HL-60/S4 treated with retinoic acid at 250 ng/mL for 4 days and 3 days (cell line): ENCODE results near the gene RIPK1.
"Not testable (repeated sequence)": the region's sequence is repeated elsewhere in the genome, so short reads cannot be mapped to it uniquely, and the experiment has no call there.

Experiments
- in situ Hi-C: fragments of 300-500 bp; cut with MboI; formaldehyde crosslinking; loops from 2 replicates; pipeline ENCODE4 v1.7.0; 2022; ENCODE audit warnings: low sequenced_read_pairs

RIPK1 gene

DNA sequence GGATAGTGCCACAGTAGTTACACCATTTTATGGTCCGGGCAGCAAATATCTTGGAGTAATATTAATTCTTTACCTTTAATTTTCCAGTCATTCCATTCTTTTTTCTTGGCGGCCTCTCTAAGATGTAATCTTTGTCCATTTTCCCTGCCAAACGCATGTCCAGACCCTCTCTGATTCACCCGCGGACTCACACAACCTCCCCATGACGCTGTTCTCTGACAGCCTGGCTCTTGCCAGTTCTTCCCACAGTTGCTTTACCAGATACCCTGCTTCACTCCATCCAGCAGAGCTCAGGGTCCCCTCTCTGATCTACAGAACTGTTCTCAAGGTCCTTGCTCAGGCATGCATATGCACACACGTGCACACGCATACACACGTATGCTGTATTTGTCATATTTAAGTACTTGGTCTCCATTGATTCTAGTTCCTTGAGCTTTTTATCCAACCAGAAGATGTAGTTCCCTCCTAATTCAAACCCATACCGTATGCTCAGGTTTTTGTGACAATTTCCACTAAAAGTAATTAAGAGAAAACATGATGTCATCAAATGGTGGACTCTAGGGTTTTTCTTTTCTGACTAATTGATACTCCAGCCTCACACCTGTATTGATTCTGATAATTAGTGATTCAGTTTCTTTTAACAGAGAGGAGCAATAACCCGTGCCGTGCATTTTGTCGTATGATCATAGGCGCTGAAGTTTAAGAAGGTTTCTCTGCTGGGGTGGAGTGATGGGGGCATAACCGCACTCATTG lies 60.2 kb downstream of the RIPK1 start:
- in situ Hi-C loops: loop anchor here (10.0 to 25.0 kb wide), 2 partner anchors 126 to 609 kb away; partner anchors contain the start of gene PSMG4

DNA sequence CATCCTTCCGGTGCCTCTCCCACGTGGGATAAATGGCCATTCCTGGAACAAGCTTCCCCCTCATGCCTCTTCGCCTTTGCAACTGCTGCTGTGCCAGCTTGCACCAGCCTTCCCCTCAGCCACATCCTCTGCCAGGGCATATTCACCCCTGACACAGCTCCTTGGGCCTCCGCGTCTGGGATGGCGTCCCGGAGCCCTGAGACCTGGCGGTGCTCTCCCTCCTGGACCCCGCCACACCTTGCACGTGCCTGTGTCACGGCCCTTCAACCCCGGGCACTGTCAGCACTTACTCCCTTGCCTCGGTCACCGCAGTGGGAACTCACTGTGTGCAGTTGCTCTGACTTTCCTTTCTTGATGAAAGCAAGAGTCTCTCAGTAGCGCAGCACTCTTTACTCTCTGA lies 63.4 kb downstream of the RIPK1 start:
- in situ Hi-C loops: loop anchor here (25.0 kb wide), 1 partner anchor 606 kb away; no protein-coding TSS in a partner anchor

DNA sequence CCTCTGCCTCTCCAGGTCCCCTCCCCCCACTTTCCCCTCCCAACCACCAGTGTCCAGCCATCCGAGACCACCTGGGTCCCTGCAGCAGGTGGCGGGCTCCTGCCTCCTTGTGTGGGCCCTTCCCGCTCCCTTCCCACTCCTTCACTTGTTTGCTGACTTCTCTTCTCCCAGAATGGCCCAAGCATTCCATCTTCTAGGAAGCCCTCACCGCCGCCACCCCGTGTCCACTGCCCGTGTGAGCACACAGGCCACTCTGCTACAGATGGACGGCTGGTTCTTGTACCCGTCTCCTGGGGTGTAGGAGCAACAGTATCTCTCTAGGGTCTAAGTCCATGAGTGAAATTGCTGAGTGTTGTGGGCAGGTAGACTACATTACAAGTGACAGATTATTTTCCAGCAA lies 65.2 kb downstream of the RIPK1 start:
- in situ Hi-C loops: loop anchor here (25.0 kb wide), 1 partner anchor 604 kb away; no protein-coding TSS in a partner anchor

DNA sequence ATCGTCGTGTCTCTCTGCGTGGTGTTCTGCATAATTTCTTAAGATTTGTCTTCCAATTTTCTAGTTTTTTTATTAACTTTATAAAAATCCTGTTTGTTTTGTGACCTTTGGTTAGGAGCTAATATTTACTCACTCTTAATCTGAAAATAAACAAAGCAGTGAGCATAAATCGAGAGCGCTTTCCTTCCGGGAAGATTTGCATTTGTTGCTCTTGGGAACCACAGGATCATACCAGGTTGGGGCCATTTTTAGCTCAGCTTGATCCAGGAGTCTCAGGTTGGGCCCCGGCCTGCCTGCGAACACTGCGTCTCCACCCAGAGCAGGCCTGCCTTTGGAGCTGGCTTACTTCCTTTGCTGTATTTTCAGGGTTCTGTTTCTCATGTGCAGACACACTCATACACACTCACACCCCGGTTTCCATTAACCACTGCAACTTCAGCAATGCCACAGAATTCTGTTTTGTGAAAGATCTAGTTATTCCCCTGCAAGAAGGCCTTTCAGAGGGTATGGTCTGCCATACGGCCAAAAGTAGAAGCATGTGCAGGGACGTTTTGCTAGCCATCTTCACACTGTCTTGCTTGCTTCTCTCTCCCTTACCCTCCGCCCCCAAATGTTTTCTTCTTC lies 67.5 kb downstream of the RIPK1 start:
- in situ Hi-C loops: loop anchor here (25.0 kb wide), 1 partner anchor 602 kb away; no protein-coding TSS in a partner anchor

DNA sequence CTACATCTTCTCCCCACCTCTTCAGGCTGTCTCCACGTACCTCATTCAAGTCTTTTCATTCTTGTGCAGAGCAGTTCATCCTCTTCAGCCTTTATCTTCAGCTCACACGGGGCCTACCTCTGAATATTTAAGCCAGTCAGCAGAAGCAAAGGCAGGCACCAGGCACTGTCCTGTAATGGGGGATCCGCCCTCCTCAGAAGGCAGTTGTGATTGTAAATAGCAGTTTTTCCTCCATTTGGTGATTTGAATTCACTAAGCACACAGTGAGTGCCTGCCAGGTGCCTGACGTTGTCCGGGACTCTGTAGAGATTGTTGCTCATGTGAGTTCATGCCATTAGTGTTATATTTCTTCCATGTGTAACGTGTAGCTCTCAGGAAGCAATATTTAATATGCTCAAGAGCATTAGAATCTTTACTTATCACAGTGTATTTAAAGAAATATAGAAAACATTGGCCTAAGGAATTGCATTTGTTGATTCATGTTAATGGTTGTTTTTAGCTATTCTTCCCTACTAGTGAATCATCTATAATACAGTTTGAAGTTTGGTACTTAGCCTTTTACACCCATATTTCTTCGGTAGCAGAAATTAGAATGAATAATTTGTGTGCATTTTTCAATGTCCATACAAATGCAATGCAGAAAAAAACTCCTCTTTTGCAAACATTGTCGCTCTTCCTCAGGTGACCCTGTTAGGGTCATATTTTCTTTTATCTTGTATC lies 68.2 kb downstream of the RIPK1 start:
- in situ Hi-C loops: loop anchor here (25.0 kb wide), 1 partner anchor 601 kb away; no protein-coding TSS in a partner anchor

DNA sequence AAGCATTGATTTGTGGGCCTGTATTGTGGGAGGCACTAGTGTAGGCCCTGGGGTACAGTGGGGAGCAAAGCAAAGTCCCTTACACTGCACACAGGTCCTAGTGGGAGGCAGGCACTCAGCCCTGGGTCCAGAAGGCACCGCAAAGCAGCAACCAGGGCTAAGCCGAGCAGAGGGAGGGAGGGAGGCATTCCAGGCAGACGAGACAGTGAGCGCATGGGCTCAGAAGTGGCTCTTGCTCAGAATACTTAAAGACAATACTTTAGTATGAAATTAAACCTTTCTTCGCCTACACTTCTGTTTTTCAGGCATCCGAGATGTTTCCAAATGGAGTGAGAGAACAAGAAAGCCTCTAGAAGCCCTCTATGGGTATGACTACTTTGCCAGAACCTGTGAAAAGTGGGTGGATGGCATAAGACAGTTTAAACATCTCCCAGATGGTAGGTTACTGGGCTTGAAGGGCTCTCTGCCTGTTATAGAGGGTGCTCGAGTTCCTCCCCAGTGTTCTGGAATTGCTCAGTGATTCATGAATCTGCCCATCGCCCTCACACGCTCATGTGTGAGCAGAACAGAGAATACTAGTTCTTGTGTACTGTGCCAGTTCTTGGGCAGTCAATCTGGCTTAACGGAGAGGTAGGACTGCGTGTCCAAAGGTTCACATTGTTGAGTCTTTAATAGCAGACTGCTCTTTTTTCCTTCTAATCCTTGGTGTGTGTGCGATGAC lies 68.9 kb downstream of the RIPK1 start:
- in situ Hi-C loops: loop anchor here (25.0 kb wide), 1 partner anchor 600 kb away; no protein-coding TSS in a partner anchor

DNA sequence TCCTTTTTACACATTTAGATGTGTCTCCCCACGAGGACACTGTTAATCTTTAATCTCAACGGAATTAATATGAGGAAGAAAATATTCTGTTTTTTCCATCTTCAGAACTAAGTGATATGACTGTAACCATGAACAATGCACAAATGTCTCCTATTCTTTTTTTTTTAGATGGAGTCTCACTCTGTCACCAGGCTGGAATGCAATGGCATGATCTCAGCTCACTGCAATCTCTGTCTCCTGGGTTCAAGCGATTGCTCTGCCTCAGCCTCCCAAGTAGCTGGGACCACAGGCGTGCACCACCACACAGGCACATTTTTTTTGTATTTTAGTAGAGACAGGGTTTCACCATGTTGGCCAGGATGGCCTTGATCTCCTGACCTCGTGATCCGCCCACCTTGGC lies 69.6 kb downstream of the RIPK1 start:
- in situ Hi-C loops: loop anchor here (25.0 kb wide), 1 partner anchor 599 kb away; no protein-coding TSS in a partner anchor

DNA sequence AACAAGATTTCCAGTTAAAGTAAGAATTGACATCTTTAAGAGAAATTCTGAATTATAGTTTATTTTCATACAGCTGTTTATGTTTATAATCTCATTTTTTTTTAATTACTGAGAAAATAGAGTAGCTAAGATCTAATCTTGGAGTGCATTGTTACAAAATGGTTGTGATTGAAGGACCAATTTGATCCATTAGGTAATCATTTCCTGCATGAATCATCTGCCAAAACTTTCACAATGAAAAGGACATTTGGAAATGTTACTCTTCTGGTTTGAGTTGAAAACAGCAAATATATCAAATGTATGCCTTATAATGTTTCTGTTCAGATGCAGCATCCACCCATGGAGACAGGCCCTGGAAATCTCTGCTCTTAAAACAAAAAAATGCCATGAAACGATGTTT lies 70.0 kb downstream of the RIPK1 start:
- in situ Hi-C loops: loop anchor here (25.0 kb wide), 1 partner anchor 599 kb away; no protein-coding TSS in a partner anchor

DNA sequence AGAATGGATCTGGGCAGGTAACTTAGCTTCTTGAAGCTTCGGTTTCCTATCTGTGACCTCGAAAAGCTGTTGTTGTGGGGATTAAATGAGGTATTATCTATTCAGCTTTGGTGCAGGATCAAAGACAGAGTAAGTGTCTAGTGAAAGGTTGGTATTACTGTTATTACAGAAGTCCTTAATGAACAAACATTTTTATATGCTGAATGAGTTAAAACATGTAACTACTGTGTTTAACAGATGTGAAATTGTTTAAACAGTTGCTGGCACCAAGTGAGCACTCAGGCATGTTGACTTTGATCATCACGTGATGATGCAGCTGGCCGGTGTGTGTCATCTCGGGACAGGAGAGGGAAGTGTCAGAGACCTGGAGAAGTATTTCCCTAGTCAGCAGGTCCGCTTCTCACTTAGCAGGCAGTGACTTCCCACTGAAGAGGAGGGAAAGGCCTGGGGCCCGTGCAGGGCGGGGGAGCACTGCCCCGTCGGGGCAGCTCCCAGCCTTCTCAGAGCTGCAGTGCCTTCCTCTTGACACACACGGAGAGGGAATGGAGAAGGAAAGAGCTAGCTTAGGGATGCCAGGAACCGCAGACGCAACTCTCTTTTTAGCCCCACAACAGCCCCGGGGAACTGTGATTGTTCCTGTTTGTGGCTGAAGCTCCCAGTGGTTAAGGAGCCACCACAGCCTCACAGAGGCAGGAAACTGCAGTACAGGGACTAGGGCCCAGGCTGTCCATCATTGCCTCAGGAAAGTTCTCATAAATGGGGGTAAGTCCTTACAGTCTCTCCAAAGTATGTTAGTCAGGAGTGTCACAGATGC lies 71.0 kb downstream of the RIPK1 start:
- in situ Hi-C loops: loop anchor here (25.0 kb wide), 1 partner anchor 598 kb away; no protein-coding TSS in a partner anchor

DNA sequence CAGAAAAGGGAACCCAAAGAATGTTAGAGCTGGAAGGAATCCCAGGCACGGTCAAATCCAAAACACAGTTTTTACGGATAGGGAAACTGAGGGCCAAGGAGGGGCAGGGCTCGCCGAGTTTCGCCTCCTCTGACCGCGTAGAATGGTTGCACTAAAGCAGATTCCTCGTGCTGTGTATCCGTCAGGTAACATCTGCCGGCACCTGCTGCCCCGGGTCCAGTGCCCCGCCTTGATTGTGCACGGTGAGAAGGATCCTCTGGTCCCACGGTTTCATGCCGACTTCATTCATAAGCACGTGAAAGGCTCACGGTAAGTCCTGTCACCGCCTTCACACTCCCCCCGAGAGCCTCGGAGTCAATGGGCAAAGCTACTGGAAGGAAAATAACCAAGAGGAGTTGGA lies 71.9 kb downstream of the RIPK1 start:
- in situ Hi-C loops: loop anchor here (25.0 kb wide), 1 partner anchor 597 kb away; no protein-coding TSS in a partner anchor

DNA sequence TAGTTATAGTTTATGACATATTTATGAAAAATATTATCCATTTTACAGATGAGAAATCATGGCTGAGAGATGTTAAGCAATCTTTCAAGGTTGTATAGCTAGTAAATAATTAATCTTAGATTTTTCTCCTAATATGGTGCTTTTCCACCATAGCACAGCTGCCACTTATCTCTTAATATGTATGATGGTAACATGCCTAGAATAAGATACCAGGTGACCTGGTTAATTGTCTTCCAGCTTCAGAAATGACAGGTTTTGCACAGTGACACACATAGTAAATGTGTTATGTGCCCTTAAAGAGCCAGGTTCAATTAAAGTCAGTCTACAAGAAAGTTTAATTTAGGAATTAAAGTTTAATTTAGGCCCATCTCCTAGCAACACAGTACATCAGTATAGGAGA lies 74.2 kb downstream of the RIPK1 start:
- in situ Hi-C loops: loop anchor here (25.0 kb wide), 1 partner anchor 595 kb away; no protein-coding TSS in a partner anchor

DNA sequence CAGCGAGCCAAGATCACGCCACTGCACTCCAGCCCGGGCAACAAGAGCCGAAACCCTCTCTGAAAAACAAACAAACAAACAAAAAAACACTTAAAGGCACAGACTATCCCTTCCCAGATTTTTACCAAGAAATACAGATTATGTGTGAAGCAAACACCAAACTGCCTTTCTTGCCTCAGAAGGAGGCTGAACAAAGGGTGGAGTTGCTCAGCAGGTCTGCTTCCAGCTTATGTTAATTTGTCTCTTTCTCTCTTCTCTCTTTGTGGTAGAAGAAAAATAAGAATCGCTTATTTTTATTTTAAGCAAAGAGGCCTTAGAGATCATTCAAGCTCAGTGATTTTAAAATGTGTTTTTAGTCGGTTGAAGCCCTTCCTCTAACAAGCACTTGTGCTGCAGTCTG lies 74.9 kb downstream of the RIPK1 start:
- in situ Hi-C loops: loop anchor here (25.0 kb wide), 1 partner anchor 594 kb away; no protein-coding TSS in a partner anchor

DNA sequence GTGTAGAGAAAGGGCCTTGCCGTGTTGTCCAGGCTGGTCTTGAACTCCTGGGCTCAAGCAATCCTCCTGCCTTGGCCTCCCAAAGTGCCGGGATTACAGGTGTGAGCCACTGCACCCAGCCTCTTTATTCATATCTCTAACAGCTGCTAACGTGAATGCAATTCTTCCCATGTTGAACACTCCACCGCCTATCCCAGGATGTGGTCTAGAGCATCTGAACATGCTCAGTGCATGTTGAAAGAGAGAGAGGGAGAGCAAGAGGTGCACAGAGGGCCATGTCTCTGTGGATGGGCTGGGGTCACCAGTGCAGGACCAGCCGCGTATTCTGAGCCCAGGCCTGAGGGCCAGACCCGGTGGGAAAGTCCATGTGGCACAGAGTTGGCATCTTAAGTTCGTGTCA lies 76.3 kb downstream of the RIPK1 start:
- in situ Hi-C loops: loop anchor here (25.0 kb wide), 1 partner anchor 593 kb away; no protein-coding TSS in a partner anchor

DNA sequence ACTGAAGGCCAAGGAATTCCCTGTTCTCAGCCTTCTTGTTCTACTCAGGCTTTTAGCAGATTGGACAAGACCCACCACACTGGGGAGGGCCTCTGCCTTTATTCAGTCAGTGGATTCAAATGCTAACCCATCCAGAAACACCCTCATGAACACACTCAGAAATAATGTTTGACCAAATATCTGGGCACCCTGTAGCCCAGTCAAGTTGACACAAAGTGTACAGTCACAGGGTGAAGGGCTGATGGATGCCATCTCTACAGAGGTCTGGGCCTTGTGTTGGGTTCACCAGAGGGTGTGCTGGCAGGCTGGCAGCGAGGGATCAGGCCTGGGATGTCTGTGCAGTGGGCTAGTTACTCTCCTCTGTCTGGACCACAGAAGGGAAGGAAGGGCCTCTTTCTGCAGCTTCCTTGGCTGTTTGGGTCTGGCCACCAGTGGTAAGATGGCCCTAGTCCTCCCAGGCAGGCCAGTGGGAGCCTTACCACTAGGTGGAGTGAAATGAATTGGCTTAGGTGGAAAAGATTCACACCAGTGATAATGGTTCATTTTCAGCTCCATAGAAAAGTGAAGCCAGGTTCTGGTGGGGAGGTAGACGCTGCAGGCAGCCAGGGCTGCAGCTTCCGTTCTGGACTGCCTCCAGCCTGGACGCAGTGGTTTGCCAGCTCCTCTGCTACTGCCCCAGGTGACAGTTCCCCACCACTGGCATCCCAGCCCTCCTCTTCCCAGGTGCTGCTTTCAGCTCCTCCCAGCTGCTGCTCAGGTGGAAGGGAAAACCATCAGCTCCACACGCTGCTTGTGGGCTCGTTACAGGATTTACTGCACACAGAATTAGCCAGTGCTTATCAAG lies 79.8 kb downstream of the RIPK1 start:
- in situ Hi-C loops: loop anchor here (25.0 kb wide), 1 partner anchor 589 kb away; no protein-coding TSS in a partner anchor

DNA sequence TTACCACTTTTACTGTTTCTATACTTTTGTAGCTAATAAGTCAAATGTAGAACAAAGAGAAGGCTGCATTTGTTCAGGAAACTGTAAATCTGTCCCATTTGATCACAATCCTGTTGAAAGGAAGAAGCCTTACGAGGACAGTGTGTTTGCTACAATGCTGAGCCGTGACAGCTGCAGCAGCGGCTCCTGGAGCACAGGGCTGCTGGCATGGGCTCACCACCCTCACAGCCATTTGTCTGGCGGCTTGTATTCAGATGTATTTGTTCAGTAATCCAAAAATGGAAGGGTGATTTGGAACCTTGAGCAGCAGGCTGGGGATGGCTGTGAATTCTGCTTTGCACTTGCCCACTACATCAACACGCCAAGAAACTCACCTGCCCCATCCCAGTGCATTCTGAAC lies 83.4 kb downstream of the RIPK1 start:
- in situ Hi-C loops: no loop called here

DNA sequence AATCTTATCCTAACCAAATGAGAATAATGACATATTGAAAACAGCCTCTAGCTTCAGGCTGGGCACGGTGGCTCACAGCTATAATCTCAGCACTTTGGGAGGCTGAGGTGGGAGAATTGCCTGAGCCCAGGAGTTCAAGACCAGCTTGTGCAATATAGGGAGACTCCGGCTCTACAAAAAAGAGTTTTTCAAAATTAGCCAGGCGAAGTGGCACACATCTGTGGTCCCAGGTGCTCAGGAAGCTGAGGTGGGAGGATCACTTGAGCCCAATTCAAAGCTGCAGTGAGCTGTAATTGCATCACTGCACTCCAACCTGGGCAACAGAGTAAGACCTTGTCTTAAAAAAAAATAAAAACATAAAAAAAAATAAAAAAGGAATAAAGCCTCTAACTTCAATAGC lies 84.4 kb downstream of the RIPK1 start:
- in situ Hi-C loops: no loop called here

DNA sequence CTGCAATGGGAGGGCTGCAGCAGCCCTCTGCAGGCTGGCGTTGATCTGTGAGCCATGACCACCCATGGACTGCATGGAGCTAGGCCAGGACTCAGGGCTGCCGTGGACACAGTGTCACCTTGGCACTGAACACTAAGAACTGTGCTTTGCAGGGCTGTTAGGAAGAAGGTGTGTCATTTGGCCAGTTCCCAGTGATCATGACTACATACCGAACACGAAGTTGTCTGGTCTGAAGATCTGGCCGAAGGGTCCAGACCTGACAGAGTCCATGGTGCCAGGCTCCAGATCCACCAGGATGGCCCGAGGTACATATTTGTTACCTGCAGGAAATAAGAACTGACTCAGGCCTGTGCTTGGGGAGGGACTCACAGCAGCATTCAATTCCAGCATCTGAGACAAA lies 87.1 kb downstream of the RIPK1 start:
- in situ Hi-C loops: not testable (repeated sequence)
